ENCODE data around the gene CDKN1B. TPM values are rescaled to one million over a fixed set of nuclear protein-coding genes. Genes with fewer than 3 reads are reported as not detected.

Gene CDKN1B
- total RNA-seq, 1 donor from 2014 or later = 49.6 TPM

DNA sequence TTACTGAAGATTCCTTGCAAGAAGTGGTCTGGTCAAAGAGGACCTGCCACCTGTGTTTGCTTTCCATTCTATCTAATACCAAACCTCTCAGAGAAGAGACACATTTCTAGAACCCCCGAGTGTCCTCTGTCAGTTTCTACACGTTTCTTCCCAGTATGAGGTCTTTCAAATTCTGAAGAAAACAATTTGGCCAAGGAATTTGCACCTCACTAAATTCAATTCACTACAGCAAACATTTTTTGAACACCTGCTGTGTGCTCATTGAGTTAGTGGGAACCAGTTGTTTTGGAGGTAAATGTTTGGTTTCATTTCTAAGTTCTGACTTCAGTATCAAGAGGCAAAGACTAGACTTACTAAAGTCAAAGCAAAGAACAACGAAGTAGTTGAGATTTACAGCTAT is 40.6 kb upstream of the CDKN1B start:
- Mint-ChIP-seq H3K27ac (no peak overlapping the region), H3K4me1 (ENCODE audit: unreplicated experiment) (no peaks in the 10 kb centered on the region)

DNA sequence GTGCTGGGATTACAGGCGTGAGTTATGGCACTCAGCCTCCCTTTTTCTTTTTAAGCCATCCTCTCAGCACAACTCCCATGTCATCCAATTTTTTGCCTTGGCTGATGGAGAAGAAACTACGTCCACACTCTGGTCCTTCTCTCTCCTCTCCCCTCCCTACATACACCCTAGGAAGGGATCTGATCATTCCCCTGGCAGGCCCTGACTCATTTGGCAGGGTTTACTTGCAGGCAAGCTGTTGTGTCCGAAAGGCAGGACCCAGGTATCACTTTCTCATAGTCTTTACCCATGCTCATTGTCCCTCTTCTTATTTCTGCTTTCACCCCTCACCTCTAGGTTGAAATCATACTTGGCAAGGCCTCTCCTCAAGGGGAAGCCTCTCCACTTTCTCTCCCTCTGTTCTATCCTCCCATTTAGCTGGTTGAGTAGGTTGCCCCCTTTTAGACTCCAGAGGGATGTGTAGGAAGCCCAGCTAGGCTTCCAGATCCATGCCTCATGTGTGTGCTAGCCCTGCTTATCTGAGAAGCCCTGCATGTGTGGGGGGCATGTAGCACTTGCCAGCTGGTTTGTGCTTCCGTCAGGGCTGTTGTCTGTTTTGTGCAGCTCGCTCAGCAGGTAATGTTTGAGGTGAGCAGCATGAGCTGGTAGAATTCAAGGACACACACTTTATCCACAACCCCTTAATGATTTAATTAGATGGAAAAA is 36.0 kb upstream of the CDKN1B start:
- DNase-seq (ENCODE audit: extremely low spot score, unreplicated experiment) = no peak
- Mint-ChIP-seq H3K9me3 (no peaks in the 10 kb centered on the region), H3K36me3 (no peaks in the 10 kb centered on the region), H3K4me3 (no peak overlapping the region), H3K27me3 (peaks cover 9% of the 10 kb centered on the region), H3K4me1 (ENCODE audit: unreplicated experiment) (peaks cover 5% of the 10 kb centered on the region), H3K27ac (no peak overlapping the region)
- TF ChIP-seq, protein P1, sequence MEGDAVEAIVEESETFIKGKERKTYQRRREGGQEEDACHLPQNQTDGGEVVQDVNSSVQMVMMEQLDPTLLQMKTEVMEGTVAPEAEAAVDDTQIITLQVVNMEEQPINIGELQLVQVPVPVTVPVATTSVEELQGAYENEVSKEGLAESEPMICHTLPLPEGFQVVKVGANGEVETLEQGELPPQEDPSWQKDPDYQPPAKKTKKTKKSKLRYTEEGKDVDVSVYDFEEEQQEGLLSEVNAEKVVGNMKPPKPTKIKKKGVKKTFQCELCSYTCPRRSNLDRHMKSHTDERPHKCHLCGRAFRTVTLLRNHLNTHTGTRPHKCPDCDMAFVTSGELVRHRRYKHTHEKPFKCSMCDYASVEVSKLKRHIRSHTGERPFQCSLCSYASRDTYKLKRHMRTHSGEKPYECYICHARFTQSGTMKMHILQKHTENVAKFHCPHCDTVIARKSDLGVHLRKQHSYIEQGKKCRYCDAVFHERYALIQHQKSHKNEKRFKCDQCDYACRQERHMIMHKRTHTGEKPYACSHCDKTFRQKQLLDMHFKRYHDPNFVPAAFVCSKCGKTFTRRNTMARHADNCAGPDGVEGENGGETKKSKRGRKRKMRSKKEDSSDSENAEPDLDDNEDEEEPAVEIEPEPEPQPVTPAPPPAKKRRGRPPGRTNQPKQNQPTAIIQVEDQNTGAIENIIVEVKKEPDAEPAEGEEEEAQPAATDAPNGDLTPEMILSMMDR (conservative IDR thresholded peaks at IDR 0.05) = no peak

More for the DNA sequence above, 40.6 kb upstream of the CDKN1B start:
- DNase-seq (ENCODE audit: extremely low spot score, unreplicated experiment) = no peak
- TF ChIP-seq, protein P1 (conservative IDR thresholded peaks at IDR 0.05) = no peak
- Mint-ChIP-seq H3K4me3 (no peak overlapping the region), H3K27me3 (no peaks in the 10 kb centered on the region), H3K36me3 (peaks cover 3% of the 10 kb centered on the region), H3K9me3 (no peaks in the 10 kb centered on the region)

DNA sequence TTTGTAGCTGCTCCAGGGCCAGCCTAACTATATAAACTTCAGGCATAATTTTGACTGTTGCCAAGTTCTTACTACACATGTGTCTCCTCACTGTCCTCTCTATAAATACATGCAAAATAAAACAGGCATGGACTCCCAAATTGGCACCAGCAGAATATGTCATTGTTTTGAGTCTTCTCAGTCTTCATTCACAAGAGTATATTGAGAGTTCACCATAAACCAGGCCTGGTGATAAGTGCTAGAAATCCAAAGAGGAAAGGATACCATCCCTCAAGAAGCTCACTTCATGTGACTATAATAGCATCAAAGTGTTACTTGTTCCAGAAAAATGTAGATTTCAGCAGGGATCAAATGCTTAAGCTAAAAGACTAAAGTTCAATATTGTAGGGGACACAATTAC is 34.9 kb upstream of the CDKN1B start:
- TF ChIP-seq, protein P1 (conservative IDR thresholded peaks at IDR 0.05) = no peak
- Mint-ChIP-seq H3K27me3 (peaks cover 9% of the 10 kb centered on the region), H3K4me3 (no peak overlapping the region), H3K27ac (no peak overlapping the region), H3K9me3 (no peaks in the 10 kb centered on the region), H3K36me3 (no peaks in the 10 kb centered on the region), H3K4me1 (ENCODE audit: unreplicated experiment) (peaks cover 5% of the 10 kb centered on the region)
- no peak for DNase-seq (ENCODE audit: extremely low spot score, unreplicated experiment)

DNA sequence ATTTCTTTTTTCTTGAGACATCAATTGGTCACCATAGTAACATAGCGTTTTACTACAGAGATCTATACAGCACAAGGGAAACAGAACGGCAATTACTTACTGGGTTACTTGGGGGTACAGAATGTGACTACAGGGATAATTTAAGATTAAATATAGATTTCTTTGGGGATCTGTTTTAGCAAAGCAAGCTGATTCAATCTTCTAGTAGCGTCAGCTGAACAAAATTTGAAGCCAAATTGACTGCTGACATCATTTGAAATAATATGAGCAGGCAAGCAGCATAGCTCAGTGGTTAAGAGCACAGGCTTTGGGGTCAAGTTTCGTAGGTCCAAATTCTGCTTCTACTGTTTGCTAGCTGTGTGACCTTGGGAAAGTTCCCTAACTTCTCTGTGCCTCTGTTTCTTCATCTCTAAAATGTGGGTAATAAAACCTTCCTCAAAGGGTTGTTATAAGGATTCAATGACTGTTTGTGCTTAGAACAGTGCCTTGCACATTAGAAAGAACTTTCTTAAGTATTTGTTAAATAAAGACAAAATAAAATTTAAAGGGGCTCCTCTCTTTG is 34.0 kb upstream of the CDKN1B start:
- TF ChIP-seq, protein P1 (conservative IDR thresholded peaks at IDR 0.05) = no peak
- Mint-ChIP-seq H3K4me3 (peak overlapping the region; percentile 54), H3K27ac (no peak overlapping the region), H3K4me1 (ENCODE audit: unreplicated experiment) (peaks cover 5% of the 10 kb centered on the region), H3K9me3 (no peaks in the 10 kb centered on the region), H3K27me3 (peaks cover 9% of the 10 kb centered on the region), H3K36me3 (no peaks in the 10 kb centered on the region)
- no peak for DNase-seq (ENCODE audit: extremely low spot score, unreplicated experiment)

DNA sequence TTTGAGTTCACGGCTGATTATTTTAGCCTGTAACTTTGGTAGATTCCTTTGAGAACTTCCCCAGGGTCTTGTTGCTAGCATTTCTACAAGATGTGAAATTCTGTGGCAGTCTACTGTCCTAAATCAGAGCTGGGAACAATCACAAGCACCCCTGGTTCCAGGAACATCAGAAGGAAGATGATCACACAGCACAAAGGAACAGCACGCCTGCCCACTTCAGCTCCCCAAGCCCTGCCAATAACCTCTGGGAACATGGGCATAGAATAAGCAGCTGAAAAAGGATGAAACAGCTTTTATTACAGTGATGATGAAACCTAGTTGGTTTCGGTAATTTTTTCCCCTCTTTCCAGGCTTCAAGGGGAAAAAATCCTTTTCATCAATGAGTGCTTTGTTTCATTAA is 33.4 kb upstream of the CDKN1B start:
- no peaks in the 10 kb centered on the region for H3K9me3 Mint-ChIP-seq
- peaks cover 5% of the 10 kb centered on the region for H3K4me1 Mint-ChIP-seq (ENCODE audit: unreplicated experiment)
- H3K36me3 Mint-ChIP-seq = no peaks in the 10 kb centered on the region
- peak overlapping the region; percentile 54 for H3K4me3 Mint-ChIP-seq
- no peak overlapping the region for H3K27ac Mint-ChIP-seq
- TF ChIP-seq, protein P1 (conservative IDR thresholded peaks at IDR 0.05) = no peak
- no peak for DNase-seq (ENCODE audit: extremely low spot score, unreplicated experiment)
- peaks cover 9% of the 10 kb centered on the region for H3K27me3 Mint-ChIP-seq

All from type B pancreatic cell (in vitro differentiated cells).